ENCODE results near the gene PNPO. TPM values are rescaled to one million over a fixed set of nuclear protein-coding genes. Genes with fewer than 3 reads are reported as not detected.

Gene PNPO
- total and polyA plus RNA-seq, 8 donors, result 7.6 to 44.2 (median 12.1) TPM; not detected in 1

- no peak for DNase-seq
- 71 to 80% (median 74%) methylated on average over 5 of the region's 5 CpGs for WGBS, 5 donors
- Histone ChIP-seq H3K9me3 (no peaks in the 10 kb centered on the region), H3K4me3 (no peak overlapping the region), H3K4me1 (peaks cover 0 to 6% (median 2%) of the 10 kb centered on the region in 4 donors), H3K27ac (no peak overlapping the region), H3K27me3 (peaks cover 0 to 16% (median 0%) of the 10 kb centered on the region in 3 donors), H3K36me3 (no peaks in the 10 kb centered on the region)
- intact Hi-C loops (cut with DNase I; ENCODE audit: low total_unique reads), result no loop called here
- no peak for TF ChIP-seq EP300 (IDR thresholded peaks at IDR 0.05)
- no peak for TF ChIP-seq CTCF (IDR thresholded peaks at IDR 0.05)
- TF ChIP-seq POLR2AphosphoS5 (IDR thresholded peaks at IDR 0.05), result no peak
- TF ChIP-seq POLR2A (IDR thresholded peaks at IDR 0.05), result no peak
These were observed 52.6 kb downstream of the PNPO start for GRCh38 chr17:47993964-47994363.

- Histone ChIP-seq H3K27me3 (peaks cover 0 to 16% (median 0%) of the 10 kb centered on the region in 3 donors), H3K4me1 (peaks cover 0 to 3% (median 1%) of the 10 kb centered on the region in 4 donors), H3K9me3 (no peaks in the 10 kb centered on the region), H3K4me3 (no peak overlapping the region), H3K27ac (no peak overlapping the region), H3K36me3 (no peaks in the 10 kb centered on the region)
- intact Hi-C loops (cut with DNase I; ENCODE audit: low total_unique reads), result no loop called here
- no peak for TF ChIP-seq POLR2AphosphoS5 (IDR thresholded peaks at IDR 0.05)
- no peak for TF ChIP-seq POLR2A (IDR thresholded peaks at IDR 0.05)
- no peak for TF ChIP-seq EP300 (IDR thresholded peaks at IDR 0.05)
- no peak for TF ChIP-seq CTCF (IDR thresholded peaks at IDR 0.05)
- WGBS, 5 donors, result 81 to 93% (median 84%) methylated on average over 3 to 4 of the region's 4 CpGs
- no peak for DNase-seq
These were observed 53.4 kb downstream of the PNPO start for GRCh38 chr17:47994724-47995123.

- Histone ChIP-seq H3K36me3 (no peaks in the 10 kb centered on the region), H3K9me3 (no peaks in the 10 kb centered on the region), H3K27ac (no peak overlapping the region), H3K4me3 (no peak overlapping the region), H3K27me3 (peaks cover 0 to 16% (median 0%) of the 10 kb centered on the region in 3 donors), H3K4me1 (no peaks in the 10 kb centered on the region)
- DNase-seq, result peak in 1 of 2 donors; percentile 44
- intact Hi-C loops (cut with DNase I; ENCODE audit: low total_unique reads), result no loop called here
- 68 to 81% (median 73%) methylated on average over 12 to 13 of the region's 13 CpGs for WGBS, 5 donors
- TF ChIP-seq EP300 (IDR thresholded peaks at IDR 0.05) (no peak), POLR2A (IDR thresholded peaks at IDR 0.05) (no peak), POLR2AphosphoS5 (IDR thresholded peaks at IDR 0.05) (no peak)
These were observed 54.0 kb downstream of the PNPO start for GRCh38 chr17:47995241-47995935.

- no peak for DNase-seq
- Histone ChIP-seq H3K27me3 (peaks cover 0 to 16% (median 0%) of the 10 kb centered on the region in 3 donors), H3K9me3 (no peaks in the 10 kb centered on the region), H3K4me1 (no peaks in the 10 kb centered on the region), H3K4me3 (no peak overlapping the region), H3K27ac (no peak overlapping the region), H3K36me3 (no peaks in the 10 kb centered on the region)
- intact Hi-C loops (cut with DNase I; ENCODE audit: low total_unique reads), result no loop called here
- 54 to 63% (median 63%) methylated on average over 8 to 9 of the region's 9 CpGs for WGBS, 5 donors
- TF ChIP-seq CTCF (IDR thresholded peaks at IDR 0.05) (no peak), POLR2A (IDR thresholded peaks at IDR 0.05) (no peak), EP300 (IDR thresholded peaks at IDR 0.05) (no peak), POLR2AphosphoS5 (IDR thresholded peaks at IDR 0.05) (no peak)
These were observed 54.8 kb downstream of the PNPO start for GRCh38 chr17:47996201-47996600.

GRCh38 chr17:47997586-47997985 lies 56.2 kb downstream of the PNPO start:
- no peak overlapping the region for H3K27ac ChIP-seq
- H3K36me3 ChIP-seq, result no peaks in the 10 kb centered on the region
- no peak for TF ChIP-seq EP300 (IDR thresholded peaks at IDR 0.05)
- no peak for TF ChIP-seq POLR2AphosphoS5 (IDR thresholded peaks at IDR 0.05)
- no peak for TF ChIP-seq CTCF (IDR thresholded peaks at IDR 0.05)
- no peak for TF ChIP-seq POLR2A (IDR thresholded peaks at IDR 0.05)
- no peak overlapping the region for H3K4me3 ChIP-seq
- no peaks in the 10 kb centered on the region for H3K9me3 ChIP-seq
- DNase-seq, result no peak
- peaks cover 0 to 13% (median 7%) of the 10 kb centered on the region in 4 donors for H3K4me1 ChIP-seq
- intact Hi-C loops (cut with DNase I; ENCODE audit: low total_unique reads), result no loop called here
- H3K27me3 ChIP-seq, result peaks cover 0 to 16% (median 0%) of the 10 kb centered on the region in 3 donors
- 82 to 91% (median 88%) methylated on average over 7 of the region's 7 CpGs for WGBS, 5 donors
